HepG2 (cell line): ENCODE data around the gene MALT1. TPM values are rescaled to one million over a fixed set of nuclear protein-coding genes. Genes with fewer than 3 reads are reported as not detected.

Source experiments
- CENPBD1 ChIP-seq: sonication (generic); formaldehyde crosslinking; IDR thresholded peaks from 2 replicates; pipeline ENCODE4 v1.8.0; 2022; ENCODE audit warnings: missing genetic modification reagents, low read depth, mild to moderate bottlenecking, borderline replicate concordance
- DBP ChIP-seq: sonication (generic); formaldehyde crosslinking; IDR thresholded peaks from 2 replicates; pipeline ENCODE4 v1.4.0; 2020; ENCODE audit warnings: missing genetic modification reagents; ENCODE audit errors: not compliant biosample characterization
- FOXP4 ChIP-seq: sonication (generic); formaldehyde crosslinking; IDR thresholded peaks from 2 replicates; pipeline ENCODE4 v1.4.0; 2020; ENCODE audit warnings: missing genetic modification reagents
- HOXA3 ChIP-seq: sonication (generic); formaldehyde crosslinking; IDR thresholded peaks from 2 replicates; pipeline ENCODE4 v1.5.0; 2020; ENCODE audit warnings: missing genetic modification reagents
- KMT2A ChIP-seq: sonication (generic); formaldehyde crosslinking; IDR thresholded peaks from 2 replicates; pipeline ENCODE4 v1.4.0; 2020; ENCODE audit warnings: missing genetic modification reagents
- PATZ1 ChIP-seq: sonication (generic); formaldehyde crosslinking; IDR thresholded peaks from 2 replicates; pipeline ENCODE4 v1.4.0; 2020; ENCODE audit warnings: missing genetic modification reagents
- PPARG ChIP-seq: conservative IDR thresholded peaks from 2 replicates; pipeline ENCODE4 v1.6.1; 2016; ENCODE audit warnings: missing biosample characterization, missing genetic modification reagents
- PREB ChIP-seq: sonication (generic); formaldehyde crosslinking; IDR thresholded peaks from 2 replicates; pipeline ENCODE4 v1.4.0; 2020; ENCODE audit warnings: missing genetic modification reagents
- TBX3 ChIP-seq: fragments of 450-650 bp; IDR thresholded peaks from 2 replicates; pipeline ENCODE4 v1.6.1; 2017; ENCODE audit warnings: antibody characterized with exemption, mild to moderate bottlenecking, inconsistent platforms, borderline replicate concordance
- ZFP82 ChIP-seq: sonication (generic); formaldehyde crosslinking; IDR thresholded peaks from 2 replicates; pipeline ENCODE4 v1.5.1; 2020; ENCODE audit warnings: mild to moderate bottlenecking, missing genetic modification reagents, borderline replicate concordance
- ZNF343 ChIP-seq: sonication (generic); formaldehyde crosslinking; IDR thresholded peaks from 2 replicates; pipeline ENCODE4 v1.4.0; 2020; ENCODE audit warnings: mild to moderate bottlenecking, missing genetic modification reagents
- ZNF484 ChIP-seq: sonication (generic); formaldehyde crosslinking; IDR thresholded peaks from 2 replicates; pipeline ENCODE4 v1.5.1; 2020; ENCODE audit warnings: mild to moderate bottlenecking, low read depth, missing genetic modification reagents, borderline replicate concordance
- ZNF510 ChIP-seq: sonication (generic); formaldehyde crosslinking; IDR thresholded peaks from 2 replicates; pipeline ENCODE4 v1.4.0; 2020; ENCODE audit warnings: low read depth, mild to moderate bottlenecking, missing genetic modification reagents
- ZNF577 ChIP-seq: sonication (generic); formaldehyde crosslinking; IDR thresholded peaks from 2 replicates; pipeline ENCODE4 v1.4.0; 2020; ENCODE audit warnings: mild to moderate bottlenecking, low read depth, missing genetic modification reagents, borderline replicate concordance
- ZNF615 ChIP-seq: sonication (generic); formaldehyde crosslinking; IDR thresholded peaks from 2 replicates; pipeline ENCODE4 v1.5.0; 2020; ENCODE audit warnings: mild to moderate bottlenecking, missing genetic modification reagents, borderline replicate concordance
- polyA plus RNA-seq, 8 experiments: library from polyadenylated mRNA; depleted of rRNA in 3 of 8; stranded (reverse) in 7 of 8; unstranded in 1 of 8; fragments of >200 nt; fragmentation: Illumina TruSeq in 4 of 8; extraction: Trizol in 4 of 8; gene quantifications; 2 replicates each; pipeline versions ENCODE4 v1.2.1 to v1.2.3, GENCODE V29; 2011 to 2016; ENCODE audit warnings: low read depth in 4 of 8, missing spikeins in 1 of 8, mixed read lengths in 1 of 8; ENCODE audit not compliant: insufficient read depth in 1 of 8
- total RNA-seq, 5 experiments: library from RNA; depleted of rRNA; stranded (reverse); fragments of >200 nt; fragmentation: Illumina TruSeq; extraction: Trizol; gene quantifications; 2 replicates each; pipeline ENCODE4 v1.2.3, GENCODE V29; 2016; ENCODE audit warnings: low read depth in 1 of 5

MALT1 gene
- total and polyA plus RNA-seq, 2 of the 13 experiments (the other 11 are each of a cell fraction or from before 2014, with no cell fraction given), result 43.9 to 89.0 TPM

- TF ChIP-seq PATZ1 (CRISPR knock-in tag) (peak; percentile 84), HOXA3 (no peak), PREB (CRISPR knock-in tag) (no peak), ZFP82 (CRISPR knock-in tag) (no peak), TBX3 (no peak), CENPBD1 (CRISPR knock-in tag) (no peak), DBP (CRISPR knock-in tag) (no peak), ZNF484 (no peak), FOXP4 (CRISPR knock-in tag) (no peak), KMT2A (CRISPR knock-in tag) (peak; percentile 5; the same call in 1 of the 2 replicates), PPARG (CRISPR knock-in tag) (no peak), ZNF343 (CRISPR knock-in tag) (no peak), ZNF615 (CRISPR knock-in tag) (no peak), ZNF510 (CRISPR knock-in tag) (0 out of 2 replicates have a peak, but pooled peaks have one; percentile 6), ZNF577 (CRISPR knock-in tag) (no peak)
These were observed 633 bp downstream of the MALT1 start (continued) for GRCh38 chr18:58671632-58672564.
